GM12873 (cell line): ENCODE measurements around the gene SACM1L.

Experiments used
- TF ChIP-seq, protein P1 (sequence below): IDR thresholded peaks from 2 replicates; pipeline ENCODE4 v1.5.1; 2012; ENCODE audit warnings: low read depth, mild to moderate bottlenecking, moderate library complexity, low read length, control low read depth; ENCODE audit not compliant: insufficient read depth; ENCODE audit errors: missing control alignments

SACM1L gene

DNA sequence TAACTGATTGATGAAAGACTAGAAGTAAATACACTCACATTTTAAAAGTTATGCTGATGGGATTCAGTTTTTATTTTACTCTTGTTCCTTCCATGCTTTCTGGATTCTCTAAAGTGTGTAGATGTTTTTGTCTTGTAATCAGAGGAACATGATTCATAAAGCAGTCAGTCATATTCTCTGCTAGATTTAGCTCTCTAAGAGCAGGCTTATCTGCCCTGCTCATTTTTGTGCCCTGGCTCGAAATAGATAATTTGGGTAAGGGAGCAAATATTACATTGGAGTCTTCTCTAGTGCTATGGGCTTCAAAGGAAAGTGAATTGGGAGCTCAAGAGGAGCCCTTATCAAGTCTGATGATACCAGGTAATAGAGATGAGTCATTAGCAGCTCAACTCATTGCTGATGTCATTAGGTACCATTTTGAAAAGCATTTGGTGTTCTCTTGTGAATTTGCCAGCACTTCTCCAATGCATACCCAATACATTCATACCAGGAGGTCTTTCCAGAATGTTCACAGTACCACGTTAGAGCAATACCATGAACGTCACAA, 27.7 kb downstream of the SACM1L start:
- TF ChIP-seq, protein P1, sequence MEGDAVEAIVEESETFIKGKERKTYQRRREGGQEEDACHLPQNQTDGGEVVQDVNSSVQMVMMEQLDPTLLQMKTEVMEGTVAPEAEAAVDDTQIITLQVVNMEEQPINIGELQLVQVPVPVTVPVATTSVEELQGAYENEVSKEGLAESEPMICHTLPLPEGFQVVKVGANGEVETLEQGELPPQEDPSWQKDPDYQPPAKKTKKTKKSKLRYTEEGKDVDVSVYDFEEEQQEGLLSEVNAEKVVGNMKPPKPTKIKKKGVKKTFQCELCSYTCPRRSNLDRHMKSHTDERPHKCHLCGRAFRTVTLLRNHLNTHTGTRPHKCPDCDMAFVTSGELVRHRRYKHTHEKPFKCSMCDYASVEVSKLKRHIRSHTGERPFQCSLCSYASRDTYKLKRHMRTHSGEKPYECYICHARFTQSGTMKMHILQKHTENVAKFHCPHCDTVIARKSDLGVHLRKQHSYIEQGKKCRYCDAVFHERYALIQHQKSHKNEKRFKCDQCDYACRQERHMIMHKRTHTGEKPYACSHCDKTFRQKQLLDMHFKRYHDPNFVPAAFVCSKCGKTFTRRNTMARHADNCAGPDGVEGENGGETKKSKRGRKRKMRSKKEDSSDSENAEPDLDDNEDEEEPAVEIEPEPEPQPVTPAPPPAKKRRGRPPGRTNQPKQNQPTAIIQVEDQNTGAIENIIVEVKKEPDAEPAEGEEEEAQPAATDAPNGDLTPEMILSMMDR: no peak

DNA sequence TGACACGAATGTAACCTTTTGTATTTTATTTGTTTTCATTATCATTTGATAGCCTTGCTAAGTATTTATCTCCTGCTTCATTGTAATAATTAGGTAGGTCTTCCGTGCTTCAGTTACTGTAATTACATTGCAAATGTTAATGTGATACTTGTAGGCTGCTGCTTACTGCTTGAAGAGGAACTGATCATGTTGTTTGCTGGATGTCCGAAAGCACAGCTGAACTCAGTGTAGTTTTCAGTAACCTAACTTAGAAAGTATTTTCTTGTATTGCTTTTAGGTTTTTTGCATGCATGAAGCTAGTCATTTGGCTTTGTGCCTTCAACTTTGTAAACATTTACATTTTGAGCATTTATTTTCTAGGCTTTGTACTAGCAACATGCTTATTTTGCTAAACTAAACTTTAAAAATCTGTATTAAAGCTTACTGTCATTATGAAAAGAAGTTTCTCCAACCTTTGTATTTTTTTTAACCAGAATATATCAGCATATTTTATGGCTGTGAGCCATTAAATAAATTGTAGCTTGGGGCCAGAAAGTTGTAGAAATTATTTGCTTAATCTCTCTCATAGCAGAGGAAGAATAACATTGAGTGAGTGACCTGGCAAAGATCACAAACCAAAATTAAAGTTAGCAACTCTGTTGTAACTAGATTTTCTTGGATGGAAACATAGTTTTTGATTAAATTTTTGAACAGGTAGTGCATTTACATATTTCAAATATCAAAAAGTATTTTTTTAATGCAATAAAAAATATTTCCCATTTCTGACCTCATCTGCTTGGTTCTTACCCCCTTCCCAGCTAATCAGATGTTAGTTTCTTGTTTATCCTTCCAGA, 30.7 kb downstream of the SACM1L start:
- TF ChIP-seq, protein P1: no peak

DNA sequence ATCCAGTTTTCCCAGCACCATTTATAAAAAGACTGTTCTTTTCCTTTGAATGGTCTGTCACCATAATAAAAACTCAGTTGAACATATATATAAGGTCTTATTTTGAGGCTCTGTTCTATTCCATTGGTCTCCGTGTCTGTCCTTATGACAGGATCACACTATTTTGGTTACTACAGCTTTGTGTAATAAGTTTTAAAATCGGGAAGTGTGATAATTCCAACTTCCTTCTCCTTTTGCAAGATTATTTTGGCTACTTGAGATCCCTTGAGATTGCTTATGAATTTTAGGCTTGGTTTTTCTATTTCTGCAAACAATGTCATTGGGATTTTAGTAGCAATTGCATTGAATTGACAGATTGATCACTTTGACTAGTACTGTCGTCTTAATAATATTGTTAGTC, 35.7 kb downstream of the SACM1L start:
- TF ChIP-seq, protein P1: no peak

DNA sequence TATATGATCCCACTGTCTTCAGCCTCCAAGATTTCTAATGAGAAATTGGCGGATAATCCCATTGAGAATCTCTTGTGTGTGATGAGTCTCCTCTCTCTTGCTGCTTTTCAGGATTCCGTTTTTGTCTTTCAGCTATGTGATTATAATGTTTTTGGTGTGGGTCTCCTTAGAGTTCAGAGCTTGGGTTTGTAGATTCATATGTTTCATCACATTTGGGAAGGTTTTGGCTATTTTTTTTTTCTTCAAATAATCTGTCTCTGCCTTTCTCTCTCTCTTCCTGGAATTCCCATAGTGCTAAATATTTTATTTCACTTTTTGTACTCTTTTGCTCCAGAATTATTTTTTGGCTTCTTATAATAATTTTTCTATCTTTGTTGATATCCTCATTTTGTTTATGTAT, 40.4 kb downstream of the SACM1L start:
- TF ChIP-seq, protein P1: no peak

DNA sequence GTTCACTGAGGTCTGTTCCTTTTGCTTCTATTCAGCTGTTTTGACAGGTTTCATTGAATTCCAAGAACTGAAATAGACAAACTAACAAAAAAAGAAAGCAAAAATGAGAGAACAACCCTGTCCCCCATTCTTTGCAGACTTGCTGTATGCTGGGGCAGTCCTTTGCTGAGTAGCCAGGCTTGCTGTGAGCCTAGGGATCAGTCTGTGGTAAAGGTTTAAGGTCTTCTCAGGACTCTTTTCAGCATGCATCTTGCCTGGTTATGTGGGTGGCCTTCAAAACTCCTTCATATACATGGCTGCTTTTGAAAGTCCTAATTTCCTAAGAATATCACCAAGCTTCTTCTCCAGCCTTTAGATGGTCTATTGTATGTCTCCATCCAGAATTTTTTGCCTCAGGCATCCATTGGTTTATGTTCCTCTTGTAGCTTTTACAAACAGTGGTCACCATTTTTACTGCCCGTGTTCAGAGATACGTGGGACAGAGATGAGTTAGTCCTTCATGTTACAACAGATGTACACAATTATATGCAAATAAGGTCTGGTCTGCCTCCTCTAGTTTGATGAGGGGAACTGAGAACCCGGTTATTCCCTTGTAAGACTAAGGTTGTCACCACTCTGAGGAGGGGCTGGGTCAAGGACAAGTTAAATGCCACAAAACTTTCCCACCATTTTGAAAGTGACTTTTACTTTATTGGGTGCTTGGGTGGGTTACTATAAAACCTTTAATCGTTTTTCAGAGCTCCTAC, 41.4 kb downstream of the SACM1L start:
- TF ChIP-seq, protein P1: no peak

DNA sequence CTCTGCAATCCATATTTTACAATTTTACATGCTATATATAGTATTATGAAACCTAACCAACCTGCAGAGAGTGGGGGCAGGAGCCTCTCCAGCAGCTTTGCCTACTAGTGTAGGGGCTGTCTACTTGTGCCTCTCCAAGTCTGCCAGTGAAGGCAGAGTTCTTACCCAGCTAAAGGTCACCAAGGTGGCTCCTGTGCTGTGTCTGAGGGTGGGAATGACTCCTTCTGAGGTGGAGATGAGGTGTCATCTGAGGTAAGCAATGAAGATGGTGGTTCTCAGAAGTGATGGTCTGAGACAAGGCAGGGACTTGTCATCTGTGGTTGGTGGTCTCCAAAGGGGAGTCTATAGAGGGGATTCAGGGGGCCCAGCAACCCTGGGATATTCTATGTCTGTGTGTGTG, 47.5 kb downstream of the SACM1L start:
- TF ChIP-seq, protein P1: no peak

DNA sequence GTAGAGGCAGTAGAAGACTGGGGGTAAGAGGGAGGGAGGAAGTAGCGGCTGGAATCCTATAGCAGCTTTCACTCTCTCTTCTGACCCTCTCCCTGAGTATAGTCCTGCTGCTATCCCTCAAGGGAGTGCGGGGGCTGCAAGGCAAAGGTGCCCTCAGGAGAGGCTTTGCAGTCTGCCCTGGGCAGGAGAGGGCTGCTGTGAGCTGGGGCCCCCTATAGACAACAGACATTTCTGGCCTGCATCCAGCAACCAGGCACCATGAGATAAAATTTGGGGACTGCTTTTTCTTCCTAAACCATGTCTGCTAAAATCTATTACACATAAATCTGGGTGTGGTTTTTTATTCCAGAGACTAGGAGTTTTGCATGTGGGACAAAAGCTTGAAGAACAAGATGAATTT, 48.0 kb downstream of the SACM1L start:
- TF ChIP-seq, protein P1: no peak
